ENCODE measurements around the gene SLC24A4. TPM values are rescaled to one million over a fixed set of nuclear protein-coding genes. Genes with fewer than 3 reads are reported as not detected.

Gene SLC24A4, protein sequence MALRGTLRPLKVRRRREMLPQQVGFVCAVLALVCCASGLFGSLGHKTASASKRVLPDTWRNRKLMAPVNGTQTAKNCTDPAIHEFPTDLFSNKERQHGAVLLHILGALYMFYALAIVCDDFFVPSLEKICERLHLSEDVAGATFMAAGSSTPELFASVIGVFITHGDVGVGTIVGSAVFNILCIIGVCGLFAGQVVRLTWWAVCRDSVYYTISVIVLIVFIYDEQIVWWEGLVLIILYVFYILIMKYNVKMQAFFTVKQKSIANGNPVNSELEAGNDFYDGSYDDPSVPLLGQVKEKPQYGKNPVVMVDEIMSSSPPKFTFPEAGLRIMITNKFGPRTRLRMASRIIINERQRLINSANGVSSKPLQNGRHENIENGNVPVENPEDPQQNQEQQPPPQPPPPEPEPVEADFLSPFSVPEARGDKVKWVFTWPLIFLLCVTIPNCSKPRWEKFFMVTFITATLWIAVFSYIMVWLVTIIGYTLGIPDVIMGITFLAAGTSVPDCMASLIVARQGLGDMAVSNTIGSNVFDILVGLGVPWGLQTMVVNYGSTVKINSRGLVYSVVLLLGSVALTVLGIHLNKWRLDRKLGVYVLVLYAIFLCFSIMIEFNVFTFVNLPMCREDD
- total RNA-seq: not detected in 2 replicates

DNA sequence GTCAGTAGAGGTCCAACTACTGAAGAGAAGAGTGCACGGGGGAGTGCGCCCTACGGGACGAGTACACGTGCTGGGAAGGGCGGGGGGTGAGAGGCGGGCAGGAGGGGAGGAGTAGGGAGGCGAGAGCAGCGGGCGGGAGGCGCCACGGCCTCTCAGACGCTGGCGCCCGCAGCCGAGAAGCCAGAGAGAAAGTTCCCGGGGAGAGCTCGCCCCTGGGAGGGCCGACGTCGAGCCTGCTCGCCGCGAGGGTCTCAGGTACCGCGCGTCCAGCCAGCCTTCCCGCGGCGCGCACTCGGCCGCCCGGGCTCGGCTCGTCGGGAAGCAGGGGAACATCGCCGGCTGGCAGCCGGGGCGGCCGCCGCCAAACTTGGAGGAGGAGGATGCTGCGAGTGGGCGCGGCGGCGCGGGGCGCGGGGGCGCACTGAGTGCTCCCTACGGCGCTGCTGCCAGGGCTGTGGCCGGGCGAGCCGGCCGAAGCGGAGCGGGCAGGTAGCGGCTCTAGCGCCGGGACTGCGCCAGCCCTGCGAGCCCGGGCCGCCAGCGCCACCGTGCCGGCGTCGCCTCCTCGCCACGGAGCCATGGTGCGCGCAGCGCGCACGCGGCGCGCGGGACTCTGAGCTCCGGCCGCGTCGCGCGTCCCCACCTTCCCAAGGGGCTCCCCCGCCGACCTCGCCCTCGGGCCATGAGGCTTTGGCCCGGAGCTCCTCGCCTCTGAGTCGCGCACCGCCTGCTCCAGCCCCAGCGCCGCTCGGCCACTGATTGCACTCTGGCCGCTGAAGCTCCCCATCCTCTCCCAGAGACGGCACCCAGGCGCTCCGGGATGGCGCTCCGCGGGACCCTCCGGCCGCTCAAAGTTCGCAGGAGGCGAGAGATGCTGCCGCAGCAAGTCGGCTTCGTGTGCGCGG lies at the start of gene SLC24A4:
TSS of gene SLC24A4 (plus strand) at position 155 of the 905 bp plus-strand sequence. CDS start at position 821, 666 bp downstream.

DNA sequence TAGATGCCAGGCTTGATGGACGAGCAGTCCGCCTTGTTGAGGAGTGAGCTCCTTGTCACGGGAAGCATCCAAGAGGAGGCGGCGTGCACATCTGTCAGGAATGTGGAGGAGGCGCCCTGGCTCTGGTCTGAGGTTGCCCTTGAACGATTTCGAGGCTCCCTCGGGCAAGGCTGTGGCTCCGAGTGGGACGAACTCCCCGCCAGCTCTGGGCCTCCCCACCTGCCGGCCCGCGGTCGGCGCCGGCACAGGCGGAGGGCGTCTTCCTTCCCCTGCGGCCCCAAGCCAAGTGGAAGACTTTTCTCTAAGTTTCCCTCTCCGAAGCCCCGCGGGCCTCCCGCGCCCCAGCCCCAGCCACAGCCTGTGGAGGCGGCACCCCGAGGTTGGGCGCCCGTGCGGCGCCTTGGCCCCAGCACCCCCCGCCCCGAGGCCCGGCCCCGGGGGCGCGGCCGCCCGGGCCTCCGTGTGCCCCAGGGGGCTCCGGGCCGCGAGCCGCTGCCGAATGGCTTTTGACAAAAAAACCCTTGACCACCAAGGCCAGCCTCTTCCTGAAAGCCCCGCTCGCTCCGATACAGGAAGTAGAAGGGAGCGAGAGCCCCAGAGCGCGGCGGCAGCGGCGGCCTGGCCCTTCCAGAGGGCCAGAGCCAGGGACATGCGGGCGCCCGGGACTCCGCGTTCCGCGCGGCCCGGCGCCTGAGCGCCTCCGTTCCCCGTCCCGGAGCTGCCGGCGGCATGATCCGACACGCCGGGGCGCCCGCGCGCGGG lies 190.4 kb downstream of the SLC24A4 start, which contains the start of gene RIN3:
TSS of gene RIN3 (plus strand) at position 578 of the 762 bp plus-strand sequence. CDS start at position 730, 152 bp downstream.

Other genes starting within 250 kb of the SLC24A4 start
- gene ATXN3, start 216.6 kb upstream of the SLC24A4 start, total RNA-seq: 60.0 and 74.2 TPM in 2 replicates
- gene NDUFB1, start 201.5 kb upstream of the SLC24A4 start, total RNA-seq: 253 and 349 TPM in 2 replicates
- 31.3 and 47.4 TPM in 2 replicates for gene CPSF2, start 201.2 kb upstream of the SLC24A4 start, total RNA-seq
- 4.7 and 6.5 TPM in 2 replicates for gene RIN3, start 190.6 kb downstream of the SLC24A4 start, total RNA-seq

All from smooth muscle cell of bladder (primary cell).